OCI-M2 (cell line): Measurements from ENCODE around the gene SLC27A1.
"Not testable (repeated sequence)": the region's sequence is repeated elsewhere in the genome, so short reads cannot be mapped to it uniquely, and the experiment has no call there.

ENCODE experiments used
- DNase-seq: peaks from one replicate; lab custom pipeline; 2025; ENCODE audit not compliant: unreplicated experiment; lab: John Stamatoyannopoulos, UW

SLC27A1 gene

GRCh38 chr19:17510220-17510993 lies 40.1 kb downstream of the SLC27A1 start:
- DNase-seq, result no peak

DNA sequence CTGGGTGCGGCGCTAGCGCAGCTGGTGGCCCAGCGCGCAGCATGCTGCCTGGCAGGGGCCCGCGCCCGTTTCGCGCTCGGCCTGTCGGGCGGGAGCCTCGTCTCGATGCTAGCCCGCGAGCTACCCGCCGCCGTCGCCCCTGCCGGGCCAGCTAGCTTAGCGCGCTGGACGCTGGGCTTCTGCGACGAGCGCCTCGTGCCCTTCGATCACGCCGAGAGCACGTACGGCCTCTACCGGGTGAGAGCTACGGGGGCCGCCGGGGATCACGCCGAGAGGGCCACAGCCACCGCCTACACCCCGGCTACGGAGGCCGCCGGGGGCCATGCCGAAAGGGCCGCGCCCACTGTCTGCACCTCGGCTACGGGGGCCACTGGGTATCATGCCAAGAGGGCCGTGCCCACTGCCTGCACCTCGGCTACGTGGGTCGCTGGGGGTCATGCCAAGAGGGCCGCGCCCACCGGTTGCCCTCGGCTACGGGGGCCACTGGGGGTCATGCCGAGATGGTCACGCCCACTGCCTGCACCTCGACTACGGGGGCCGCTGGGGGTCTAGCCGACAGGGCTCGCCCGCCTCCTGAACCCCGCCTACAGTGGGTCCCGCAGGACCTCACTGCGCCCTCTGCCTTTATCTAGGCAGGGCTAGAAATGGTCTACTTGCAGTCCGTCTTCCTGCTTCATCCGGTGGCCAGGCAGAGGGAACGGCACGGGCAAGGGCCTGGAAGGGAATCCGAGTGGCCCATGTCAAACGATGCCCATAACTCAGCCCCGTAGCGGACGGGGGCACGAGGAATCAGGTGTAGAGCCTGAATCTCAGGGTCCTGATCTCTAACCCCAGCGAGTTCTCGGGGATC lies 41.6 kb downstream of the SLC27A1 start:
- peak; percentile 45 for DNase-seq

DNA sequence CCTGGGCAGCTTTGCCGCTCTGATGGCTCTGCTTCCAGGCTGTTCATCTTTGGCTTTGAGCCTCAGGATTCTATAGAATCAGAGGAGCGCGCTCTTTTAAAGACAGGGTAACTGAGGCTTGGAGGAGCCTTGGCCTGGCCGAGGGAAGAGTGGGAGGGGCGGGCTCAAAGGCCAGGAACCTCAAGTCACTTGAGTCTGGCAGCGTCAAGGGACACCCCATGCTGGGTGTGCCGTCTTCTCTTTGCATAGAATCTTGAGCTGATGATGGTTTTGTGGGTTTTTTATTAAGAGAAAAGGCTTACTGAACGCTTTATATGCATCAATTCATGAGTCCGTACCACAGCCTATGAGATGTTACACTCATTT lies 42.2 kb downstream of the SLC27A1 start:
- DNase-seq, result no peak

DNA sequence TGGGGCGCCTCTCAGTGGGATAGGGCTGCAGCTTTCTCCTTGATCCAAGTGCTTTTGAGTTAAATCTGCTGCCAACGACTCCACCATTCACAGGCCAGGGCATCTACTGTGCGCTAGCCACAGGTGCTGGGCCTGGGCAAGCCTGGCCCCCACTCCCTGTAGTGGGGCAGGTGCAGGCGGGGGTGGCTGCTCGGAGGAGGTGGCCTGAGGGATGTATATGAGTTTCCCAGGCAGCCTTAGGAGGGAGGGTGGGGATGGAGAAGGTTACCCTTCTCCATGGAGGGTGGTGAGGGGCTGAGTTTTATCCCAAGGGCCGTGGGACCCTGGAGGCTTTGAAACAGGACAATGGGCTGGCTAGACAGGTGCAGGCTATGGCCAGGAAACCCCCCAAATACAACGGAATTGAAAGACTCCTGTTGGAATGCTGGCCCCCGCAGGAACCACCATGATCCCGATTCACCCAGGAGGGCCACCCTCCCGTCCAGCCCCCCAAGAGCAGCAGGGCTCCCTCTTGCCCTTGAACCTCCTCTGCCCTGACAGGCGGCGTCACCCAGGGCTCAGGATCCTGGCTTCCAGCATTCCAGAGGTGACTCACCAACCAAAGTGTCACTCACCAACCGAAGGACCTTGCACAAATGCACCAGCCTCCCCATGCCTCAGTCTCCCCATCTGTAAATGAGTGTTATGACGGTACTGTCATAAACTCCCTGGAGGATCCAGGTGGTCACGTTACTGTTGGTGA lies 45.3 kb downstream of the SLC27A1 start:
- no peak for DNase-seq

DNA sequence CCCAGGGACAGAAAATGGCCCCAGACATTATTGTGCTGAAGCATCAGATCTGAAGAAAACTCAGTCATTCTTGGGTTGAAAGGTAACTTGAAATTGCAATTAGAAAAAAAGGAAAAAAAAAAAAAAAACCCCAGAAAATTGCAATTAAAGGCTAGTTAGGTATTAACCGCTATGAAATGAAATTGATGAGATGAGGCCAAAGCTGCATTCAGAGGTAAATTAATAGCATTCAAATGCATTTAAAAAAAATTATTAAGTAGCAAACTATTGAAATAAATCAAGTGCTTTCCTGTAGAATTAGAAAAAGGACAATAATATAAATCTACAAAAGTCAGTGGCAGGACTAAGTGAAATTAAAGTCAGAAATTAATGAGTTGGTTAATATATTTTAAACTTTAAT lies 47.6 kb downstream of the SLC27A1 start:
- no peak for DNase-seq

- not testable (repeated sequence) for DNase-seq
Measured at GRCh38 chr19:17518654-17519053, 48.3 kb downstream of the SLC27A1 start.

GRCh38 chr19:17519967-17520366 lies 49.6 kb downstream of the SLC27A1 start:
- DNase-seq, result no peak

DNA sequence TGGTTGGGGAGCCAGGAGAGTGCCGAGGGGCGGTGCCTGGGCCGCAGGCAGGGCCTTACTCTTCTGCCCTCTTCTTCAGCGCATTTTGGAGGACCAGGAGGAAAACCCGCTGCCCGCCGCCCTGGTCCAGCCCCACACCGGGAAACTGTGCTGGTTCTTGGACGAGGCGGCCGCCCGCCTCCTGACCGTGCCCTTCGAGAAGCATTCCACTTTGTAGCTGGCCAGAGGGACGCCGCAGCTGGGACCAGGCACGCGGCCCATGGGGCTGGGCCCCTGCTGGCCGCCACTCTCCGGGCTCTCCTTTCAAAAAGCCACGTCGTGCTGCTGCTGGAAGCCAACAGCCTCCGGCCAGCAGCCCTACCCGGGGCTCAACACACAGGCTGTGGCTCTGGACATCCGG lies 50.5 kb downstream of the SLC27A1 start:
- no peak for DNase-seq

- DNase-seq, result no peak
Measured at GRCh38 chr19:17522988-17523872, 52.9 kb downstream of the SLC27A1 start.

GRCh38 chr19:17524651-17525050 lies 54.3 kb downstream of the SLC27A1 start:
- DNase-seq, result no peak

DNA sequence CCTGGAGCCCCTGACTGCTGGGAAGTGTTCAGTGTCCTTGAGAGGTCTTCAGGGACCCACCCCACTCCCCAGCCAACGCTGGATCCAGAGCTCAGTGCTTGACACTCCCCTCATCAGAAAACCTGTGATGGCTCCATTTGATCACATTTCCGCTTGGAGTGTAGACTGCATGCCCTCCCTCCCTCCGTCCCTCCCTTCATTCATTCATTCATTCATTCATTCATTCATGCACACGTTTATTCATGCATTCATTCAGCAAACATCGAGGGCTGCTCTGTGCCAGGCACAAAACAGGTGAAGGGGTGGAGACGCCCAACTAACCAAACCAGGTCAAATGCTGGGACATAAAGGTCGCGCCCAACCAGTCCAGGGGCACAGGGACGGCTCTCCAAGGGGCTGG lies 54.8 kb downstream of the SLC27A1 start:
- no peak for DNase-seq

DNA sequence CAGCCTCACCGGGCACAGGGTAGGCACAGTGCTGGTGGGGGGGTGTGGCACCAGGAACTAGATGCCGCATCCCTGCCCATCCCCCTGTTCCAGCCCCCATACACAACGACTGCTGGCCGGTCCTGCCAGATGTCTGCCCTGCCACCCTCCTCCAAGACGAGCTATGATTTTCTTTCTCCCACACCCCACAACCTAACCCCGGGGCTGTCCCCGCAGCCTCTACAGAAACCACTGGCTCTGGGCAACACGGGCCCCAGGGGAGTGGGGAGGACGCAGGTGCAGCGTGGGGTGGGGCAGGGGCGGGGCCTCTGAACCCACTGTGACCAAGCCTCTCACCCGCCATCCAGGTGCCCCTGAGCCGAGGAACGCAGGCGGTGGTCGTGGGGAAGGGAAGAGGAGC lies 56.6 kb downstream of the SLC27A1 start:
- no peak for DNase-seq

DNA sequence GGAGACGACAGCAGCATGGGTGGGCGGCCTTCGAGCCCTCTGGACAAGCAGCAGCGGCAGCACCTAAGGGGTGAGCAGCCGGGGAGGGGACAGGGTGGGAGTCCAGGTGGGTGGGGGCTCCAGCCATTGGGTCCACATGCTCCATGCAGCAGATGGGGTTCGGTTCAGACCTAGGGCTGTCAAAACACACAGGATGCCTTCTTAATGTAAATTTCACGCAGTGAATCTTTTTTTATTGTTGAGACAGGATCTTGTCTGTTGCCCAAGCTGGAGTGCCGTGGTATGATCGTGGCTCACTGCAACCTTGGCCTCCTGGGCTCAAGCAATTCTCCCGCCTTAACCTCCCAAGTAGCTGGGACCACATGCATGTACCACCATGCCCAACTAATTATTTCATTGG lies 57.0 kb downstream of the SLC27A1 start:
- DNase-seq, result no peak

- no peak for DNase-seq
Measured at GRCh38 chr19:17528610-17529009, 58.3 kb downstream of the SLC27A1 start.

DNA sequence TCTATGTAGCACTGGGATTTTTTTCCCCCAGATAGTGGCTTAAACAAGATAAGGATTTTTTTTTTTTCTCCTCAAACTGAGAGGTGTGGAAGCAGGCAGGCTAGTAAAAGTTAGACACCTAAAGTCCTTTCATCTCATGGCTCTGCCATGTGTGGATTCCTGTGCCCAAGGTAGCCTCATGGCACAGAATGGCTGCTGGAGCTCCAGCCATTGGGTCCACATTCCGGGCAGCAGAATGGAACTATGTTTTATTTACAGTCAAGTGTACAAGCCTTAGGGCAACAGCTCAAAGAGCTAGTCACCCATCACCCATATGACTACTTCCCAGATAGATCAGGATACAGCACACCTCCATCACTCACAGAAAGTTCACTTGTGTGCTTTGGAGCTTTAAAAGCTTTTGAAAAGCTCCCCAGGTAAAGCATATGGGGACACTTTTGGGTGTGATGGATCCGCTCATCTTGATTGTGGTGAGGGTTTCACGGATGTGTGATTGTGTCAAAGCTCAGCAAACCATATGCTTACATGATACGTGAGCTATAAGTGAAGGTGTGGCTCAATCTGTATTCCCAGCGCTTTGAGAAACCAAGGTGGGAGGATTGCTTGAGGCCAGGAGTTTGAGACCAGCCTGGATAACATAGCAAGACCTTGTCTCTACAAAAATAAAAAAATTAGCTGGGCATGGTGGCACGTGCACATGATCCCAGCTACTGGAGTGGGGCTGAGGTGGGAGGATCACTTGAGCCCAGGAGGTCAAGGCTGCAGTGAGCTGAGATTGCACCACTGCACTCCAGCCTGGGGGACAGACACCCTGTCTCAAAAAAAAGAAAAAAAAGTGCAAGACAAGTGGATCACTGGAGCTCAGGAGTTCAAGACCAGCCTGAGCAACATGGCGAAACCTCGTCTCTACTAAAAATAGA lies 59.2 kb downstream of the SLC27A1 start:
- no peak for DNase-seq

DNA sequence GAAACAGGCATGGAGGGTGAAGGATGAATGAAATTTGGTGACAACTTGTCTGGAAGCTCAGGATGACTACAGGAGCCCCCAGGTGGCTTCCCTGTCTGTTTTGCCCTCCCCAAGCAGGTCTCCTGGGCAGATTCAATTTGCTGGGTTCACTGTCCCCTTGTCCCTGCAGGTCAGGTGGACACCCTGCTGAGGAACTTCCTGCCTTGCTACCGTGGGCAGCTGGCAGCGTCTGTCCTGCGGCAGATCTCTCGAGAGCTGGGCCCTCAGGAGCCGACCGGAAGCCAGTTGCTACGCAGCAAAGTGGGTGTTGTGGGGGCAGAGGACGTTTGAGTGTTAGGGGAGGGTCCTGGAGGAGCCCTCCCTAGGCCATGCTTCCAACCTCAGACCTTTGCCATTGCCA lies 60.3 kb downstream of the SLC27A1 start:
- no peak for DNase-seq

GRCh38 chr19:17532116-17532515 lies 61.8 kb downstream of the SLC27A1 start:
- DNase-seq, result no peak

DNA sequence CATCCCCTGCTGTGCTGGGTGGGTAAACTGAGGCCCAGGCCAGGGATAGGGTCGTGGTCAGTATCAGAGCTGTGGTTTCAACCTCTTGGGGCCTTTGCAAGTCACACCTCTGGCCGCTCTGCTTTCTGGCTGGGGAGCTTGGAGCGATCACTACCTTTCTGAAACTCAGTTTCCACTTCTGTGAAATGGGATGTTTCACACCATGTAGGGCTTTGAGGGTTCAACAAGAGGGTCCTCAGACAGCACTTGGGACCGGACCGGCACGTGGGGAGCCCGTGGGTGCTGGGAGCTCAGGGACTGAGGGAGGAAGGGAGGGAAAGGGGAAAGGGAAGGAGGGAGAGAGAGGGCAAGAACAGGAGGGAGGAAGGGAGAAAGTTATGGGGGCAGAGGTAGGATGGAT lies 62.2 kb downstream of the SLC27A1 start:
- DNase-seq, result no peak

DNA sequence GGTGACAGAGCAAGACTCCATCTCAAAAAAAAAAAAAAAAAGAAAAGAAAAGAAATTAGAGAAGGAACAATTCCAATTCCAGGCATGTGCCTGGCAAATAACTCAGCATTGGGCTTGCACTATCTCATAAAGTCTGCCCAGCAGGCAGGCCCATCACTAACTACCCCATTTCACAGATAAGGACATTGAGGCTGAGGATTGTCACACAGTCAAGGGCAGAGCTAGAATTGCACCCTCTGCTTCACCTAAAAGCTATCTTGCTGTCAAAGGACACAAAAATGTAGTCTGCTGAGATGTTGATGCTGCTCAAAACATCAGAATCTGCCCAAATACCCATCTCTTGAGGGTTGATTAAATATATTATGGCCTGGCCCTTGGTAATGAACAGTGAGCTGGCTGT lies 64.4 kb downstream of the SLC27A1 start:
- no peak for DNase-seq

DNA sequence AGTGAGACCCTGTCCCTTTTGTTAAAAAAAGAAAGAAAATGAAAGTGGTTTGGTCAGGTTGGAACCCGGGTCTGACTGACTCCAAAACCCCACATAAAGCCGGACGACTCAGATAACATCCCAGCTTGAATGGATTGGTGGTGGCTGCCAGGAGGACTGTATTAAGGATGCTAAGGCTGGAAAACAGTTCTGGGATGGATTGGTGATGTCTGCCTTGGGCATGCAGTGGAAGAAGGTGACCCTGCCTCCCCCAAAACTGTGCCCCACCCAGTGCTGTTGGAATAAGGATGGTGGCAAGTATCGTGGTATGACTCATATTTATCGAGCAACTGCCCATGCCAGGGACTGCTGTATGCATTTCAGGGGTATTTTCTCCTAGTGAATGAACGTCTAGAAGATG lies 66.6 kb downstream of the SLC27A1 start:
- DNase-seq, result no peak
